Measurements from ENCODE around the gene CDH13.

- TF ChIP-seq CTCF (IDR thresholded peaks at IDR 0.05; ENCODE audit: low read length) = no peak
- no peak for TF ChIP-seq EZH2 (optimal IDR thresholded peaks at IDR 0.05; ENCODE audit: low read depth, low read length)
Measured at GRCh38 chr16:82601989-82602640, 24.7 kb upstream of the CDH13 start.
